Mesendoderm (in vitro differentiated cells): ENCODE measurements around the gene FYTTD1.

Source experiments
- DNase-seq: peaks from one replicate; pipeline ENCODE4 v3.0.0; 2013
- H2AK5ac ChIP-seq: 2 replicates; pipeline ENCODE4 v1.6.1; 2013; ENCODE audit warnings: low read length, inconsistent platforms
- H2BK120ac ChIP-seq: 2 replicates; pipeline ENCODE4 v1.6.1; 2013; ENCODE audit warnings: low read depth, mild to moderate bottlenecking, low read length, moderate library complexity, mixed read lengths
- H2BK15ac ChIP-seq: replicated peaks from 2 replicates; pipeline ENCODE4 v1.6.1; 2013; ENCODE audit warnings: low read depth, mild to moderate bottlenecking, moderate library complexity
- H2BK5ac ChIP-seq: 2 replicates; pipeline ENCODE4 v1.6.1; 2013; ENCODE audit warnings: low read length, inconsistent platforms
- H3K18ac ChIP-seq: 2 replicates; pipeline ENCODE4 v1.6.1; 2013; ENCODE audit warnings: mild to moderate bottlenecking, low read length, mixed read lengths
- H3K23ac ChIP-seq: one replicate; pipeline ENCODE4 v1.6.1; 2013; ENCODE audit warnings: low read length
- H3K27ac ChIP-seq: 2 replicates; pipeline ENCODE4 v1.5.1; 2013; ENCODE audit warnings: low read depth, mild to moderate bottlenecking, inconsistent platforms, low read length, moderate library complexity
- H3K27me3 ChIP-seq: 2 replicates; pipeline ENCODE4 v1.6.1; 2013; ENCODE audit warnings: low read length, control low read depth, mild to moderate bottlenecking, inconsistent platforms; ENCODE audit not compliant: insufficient read depth, poor library complexity
- H3K36me3 ChIP-seq: 2 replicates; pipeline ENCODE4 v1.6.1; 2013; ENCODE audit warnings: low read length, inconsistent platforms; ENCODE audit not compliant: control insufficient read depth, insufficient read depth
- H3K4ac ChIP-seq: one replicate; pipeline ENCODE4 v1.6.1; 2013; ENCODE audit warnings: low read depth, mild to moderate bottlenecking, low read length, moderate library complexity
- H3K4me1 ChIP-seq: 2 replicates; pipeline ENCODE4 v1.6.1; 2013; ENCODE audit warnings: low read depth, low read length, inconsistent platforms; ENCODE audit not compliant: control insufficient read depth
- H3K4me2 ChIP-seq: 2 replicates; pipeline ENCODE4 v1.6.1; 2013; ENCODE audit warnings: low read length
- H3K4me3 ChIP-seq: 2 replicates; pipeline ENCODE4 v1.5.1; 2013; ENCODE audit warnings: mild to moderate bottlenecking, low read length
- H3K56ac ChIP-seq: one replicate; pipeline ENCODE4 v1.6.1; 2013; ENCODE audit warnings: low read length
- H3K79me1 ChIP-seq: 2 replicates; pipeline ENCODE4 v1.6.1; 2013; ENCODE audit warnings: low read length, inconsistent platforms
- H3K79me2 ChIP-seq: 2 replicates; pipeline ENCODE4 v1.6.1; 2013; ENCODE audit warnings: mild to moderate bottlenecking, low read length; ENCODE audit not compliant: control insufficient read depth, insufficient read depth
- H3K9ac ChIP-seq: 2 replicates; pipeline ENCODE4 v1.6.1; 2013; ENCODE audit warnings: low read length, inconsistent platforms
- H4K5ac ChIP-seq: one replicate; pipeline ENCODE4 v1.6.1; 2013; ENCODE audit warnings: low read length
- H4K8ac ChIP-seq: one replicate; pipeline ENCODE4 v1.6.1; 2013; ENCODE audit warnings: low read depth, mild to moderate bottlenecking, control low read depth, low read length, moderate library complexity
- whole genome bisulfite sequencing: extraction: QIAGEN DNeasy Blood & Tissue Kit; methylation state at CpG from one replicate; pipeline ENCODE4 v1.1.7; 2013; ENCODE audit warnings: low lambda C conversion rate, missing lambda C conversion rate; ENCODE audit not compliant: insufficient coverage; ENCODE audit errors: extremely low coverage; 5-methylcytosine and 5-hydroxymethylcytosine counted together

FYTTD1 gene

DNA sequence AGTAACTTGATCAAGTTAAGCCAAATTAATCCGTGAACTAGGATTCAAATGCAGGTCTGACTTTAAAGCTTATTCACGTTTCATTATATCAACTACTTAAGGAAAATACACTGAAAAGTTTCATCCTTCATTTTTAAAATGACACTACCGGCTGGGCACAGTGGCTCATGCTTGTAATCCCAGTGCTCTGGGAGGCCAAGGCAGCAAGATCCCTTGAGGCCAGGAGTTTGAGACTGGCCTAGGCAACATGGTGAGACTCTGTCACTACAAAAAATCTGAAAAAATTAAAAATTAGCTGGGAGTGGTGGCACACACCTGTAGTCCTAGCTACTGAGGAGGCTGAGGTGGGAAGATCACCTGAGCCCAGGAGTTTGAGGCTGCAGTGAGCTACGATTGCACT lies 16.6 kb upstream of the FYTTD1 start:
- H3K4me3 ChIP-seq: no peak overlapping the region
- WGBS: no CpG with 5 or more reads among the region's 4 CpGs

DNA sequence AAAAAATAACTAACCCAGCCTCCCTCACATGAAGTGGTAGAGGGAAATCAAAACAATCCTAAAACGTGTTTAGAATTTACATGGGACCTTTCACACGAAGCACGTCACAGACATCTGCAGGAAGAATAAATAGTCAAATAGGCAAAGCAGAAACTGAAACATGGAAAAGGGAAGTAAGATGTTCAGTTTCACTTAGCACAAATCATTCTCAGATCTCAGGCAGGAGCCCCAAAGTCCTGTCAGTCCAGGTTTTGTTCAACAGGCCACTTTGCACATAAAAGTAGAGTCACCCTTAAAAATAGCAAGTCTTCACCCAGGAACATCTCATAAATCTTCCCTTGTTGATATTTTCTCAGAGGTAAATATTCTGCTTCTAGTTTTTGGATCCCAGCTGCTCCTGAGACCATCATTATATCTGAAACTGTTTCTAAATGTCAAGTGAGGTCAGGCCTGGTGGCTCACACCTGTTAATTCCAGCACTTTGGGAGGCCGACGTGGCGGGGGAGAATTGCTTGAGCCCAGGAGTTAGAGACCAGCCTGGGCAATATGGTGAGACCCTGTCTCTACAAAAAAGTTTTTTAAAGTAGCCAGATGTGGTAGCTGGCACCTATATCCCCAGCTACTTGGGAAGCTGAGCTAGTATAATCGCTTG lies 14.9 kb upstream of the FYTTD1 start:
- no peaks in the 10 kb centered on the region for H3K79me2 ChIP-seq
- no peak overlapping the region for H3K9ac ChIP-seq
- WGBS: no CpG with 5 or more reads among the region's 7 CpGs
- no peak overlapping the region for H3K23ac ChIP-seq
- no peak overlapping the region for H3K27ac ChIP-seq
- H2AK5ac ChIP-seq: no peak overlapping the region
- H3K36me3 ChIP-seq: no peaks in the 10 kb centered on the region
- H4K5ac ChIP-seq: no peak overlapping the region
- no peak overlapping the region for H2BK15ac ChIP-seq
- H4K8ac ChIP-seq: no peak overlapping the region
- no peak for DNase-seq
- H3K4me3 ChIP-seq: no peak overlapping the region
- H3K4me2 ChIP-seq: no peak overlapping the region
- peaks cover 2% of the 10 kb centered on the region for H3K79me1 ChIP-seq
- H3K18ac ChIP-seq: no peak overlapping the region
- no peak overlapping the region for H2BK5ac ChIP-seq
- H3K27me3 ChIP-seq: no peaks in the 10 kb centered on the region
- H2BK120ac ChIP-seq: no peak overlapping the region
- H3K56ac ChIP-seq: no peak overlapping the region
- H3K4me1 ChIP-seq: peaks cover 2% of the 10 kb centered on the region
- H3K4ac ChIP-seq: no peak overlapping the region

More for the DNA sequence above, 16.6 kb upstream of the FYTTD1 start:
- no peak overlapping the region for H3K27ac ChIP-seq
- H3K9ac ChIP-seq: no peak overlapping the region
- H2BK15ac ChIP-seq: no peak overlapping the region
- no peaks in the 10 kb centered on the region for H3K79me2 ChIP-seq
- no peak overlapping the region for H3K56ac ChIP-seq
- no peak for DNase-seq
- H3K4ac ChIP-seq: no peak overlapping the region
- no peak overlapping the region for H3K18ac ChIP-seq
- H4K5ac ChIP-seq: no peak overlapping the region
- H3K79me1 ChIP-seq: peaks cover 2% of the 10 kb centered on the region
- no peak overlapping the region for H3K23ac ChIP-seq
- no peak overlapping the region for H2AK5ac ChIP-seq
- H4K8ac ChIP-seq: no peak overlapping the region
- no peaks in the 10 kb centered on the region for H3K27me3 ChIP-seq
- H2BK120ac ChIP-seq: no peak overlapping the region
- H3K36me3 ChIP-seq: no peaks in the 10 kb centered on the region
- peaks cover 2% of the 10 kb centered on the region for H3K4me1 ChIP-seq
- H3K4me2 ChIP-seq: no peak overlapping the region
- no peak overlapping the region for H2BK5ac ChIP-seq

DNA sequence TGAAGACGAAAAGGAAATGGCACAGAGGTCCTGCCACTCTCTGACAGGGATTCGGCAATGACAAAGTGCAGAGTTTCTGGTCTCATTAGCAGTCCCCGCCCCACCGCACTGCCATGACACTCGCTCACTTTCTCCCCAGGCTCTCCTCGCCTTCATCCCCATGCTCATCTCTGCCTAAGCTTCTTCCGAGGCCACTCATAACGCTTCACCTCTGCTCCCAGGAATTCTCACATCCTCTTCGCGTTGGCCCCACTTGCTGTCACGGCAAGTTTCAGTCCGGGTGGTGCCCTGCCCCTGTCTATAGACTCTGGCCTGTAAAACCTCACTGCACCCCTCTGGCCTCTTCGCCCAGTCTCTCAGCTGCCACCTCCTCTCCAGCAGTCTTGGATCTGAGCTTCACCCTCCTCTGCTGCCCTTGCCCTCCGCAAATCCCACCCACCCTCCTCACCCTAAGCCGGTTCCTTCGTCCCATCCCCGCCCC lies 13.6 kb upstream of the FYTTD1 start:
- Histone ChIP-seq H3K4me3 (peak overlapping the region; percentile 83), H3K27me3 (no peaks in the 10 kb centered on the region), H3K56ac (peak overlapping the region; percentile 78), H3K4ac (no peak overlapping the region), H2BK15ac (no peak overlapping the region), H2BK5ac (no peak overlapping the region), H3K27ac (no peak overlapping the region), H2BK120ac (no peak overlapping the region), H3K9ac (peak overlapping the region; percentile 72), H3K79me1 (peaks cover 2% of the 10 kb centered on the region), H3K4me1 (peaks cover 2% of the 10 kb centered on the region), H3K79me2 (no peaks in the 10 kb centered on the region), H2AK5ac (no peak overlapping the region), H3K36me3 (no peaks in the 10 kb centered on the region), H3K18ac (no peak overlapping the region), H3K23ac (no peak overlapping the region), H4K5ac (no peak overlapping the region), H4K8ac (no peak overlapping the region), H3K4me2 (peak overlapping the region; percentile 98)
- peak; percentile 69 for DNase-seq
- no CpG with 5 or more reads among the region's 17 CpGs for WGBS

DNA sequence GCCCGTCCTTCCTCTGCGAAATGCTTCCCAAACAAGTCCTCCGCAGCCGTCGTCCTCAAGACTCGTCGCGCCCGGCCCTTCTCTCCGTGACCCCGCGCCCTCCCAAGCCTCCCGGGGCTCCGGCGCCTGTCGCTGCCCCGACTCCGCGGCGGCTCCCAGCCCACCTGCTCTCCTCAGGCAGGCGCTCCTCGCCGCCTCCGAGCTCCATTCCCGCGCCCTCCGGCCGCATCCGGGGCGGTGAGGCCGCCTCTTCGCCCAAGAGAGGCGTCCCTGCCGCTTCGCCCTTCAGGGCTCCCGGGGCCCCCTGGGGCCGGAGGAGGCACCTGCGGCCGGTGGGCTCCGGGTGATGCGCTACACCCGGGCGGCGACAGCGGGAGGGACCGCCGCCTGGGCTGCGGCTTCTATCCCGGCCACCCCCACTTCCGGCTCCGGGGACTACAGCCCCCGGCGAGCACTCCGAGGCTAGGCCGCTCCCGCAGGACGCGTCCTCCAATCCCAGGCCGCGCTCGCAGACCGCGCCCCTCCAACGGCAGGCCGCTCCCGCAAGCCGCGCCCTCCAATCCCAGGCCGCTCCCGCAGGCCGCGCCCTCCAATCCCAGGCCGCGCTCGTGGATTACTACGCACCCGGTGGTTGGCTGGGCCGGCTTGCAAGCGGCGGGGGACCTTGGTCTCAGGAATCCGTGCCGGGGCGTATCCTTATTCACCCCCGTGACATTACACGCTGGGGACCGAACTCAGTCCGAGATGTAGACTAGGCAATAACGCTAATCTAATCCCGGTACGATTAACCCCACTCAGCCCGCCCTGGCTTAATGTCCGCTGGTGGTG lies 13.0 kb upstream of the FYTTD1 start, which contains the start of gene RUBCN:
Gene RUBCN, minus strand, starts transcription at position 414 of the 828 bp plus-strand sequence. Its CDS starts 185 bp downstream, at position 229.
- peak within 1 kb of the TSS; percentile 77 for H4K8ac ChIP-seq
- H3K9ac ChIP-seq: peak within 1 kb of the TSS; percentile 85
- no peak within 1 kb of the TSS for H2AK5ac ChIP-seq
- H2BK5ac ChIP-seq: no peak within 1 kb of the TSS
- no peak within 1 kb of the TSS for H2BK120ac ChIP-seq
- no peaks in the 10 kb centered on the region for H3K79me2 ChIP-seq
- no peak within 1 kb of the TSS for H2BK15ac ChIP-seq
- peak within 1 kb of the TSS; percentile 99 for H3K4me2 ChIP-seq
- H3K56ac ChIP-seq: peak within 1 kb of the TSS; percentile 93
- no peak within 1 kb of the TSS for H3K23ac ChIP-seq
- H3K27me3 ChIP-seq: no peaks in the 10 kb centered on the region
- no peak within 1 kb of the TSS for H4K5ac ChIP-seq
- H3K27ac ChIP-seq: no peak within 1 kb of the TSS
- H3K4me3 ChIP-seq: peak within 1 kb of the TSS; percentile 83
- H3K36me3 ChIP-seq: no peaks in the 10 kb centered on the region
- no CpG with 5 or more reads among the region's 92 CpGs for WGBS
- H3K79me1 ChIP-seq: peaks cover 2% of the 10 kb centered on the region
- H3K4me1 ChIP-seq: peaks cover 2% of the 10 kb centered on the region
- H3K4ac ChIP-seq: no peak within 1 kb of the TSS
- peak; percentile 98 for DNase-seq
- H3K18ac ChIP-seq: peak within 1 kb of the TSS; percentile 61

DNA sequence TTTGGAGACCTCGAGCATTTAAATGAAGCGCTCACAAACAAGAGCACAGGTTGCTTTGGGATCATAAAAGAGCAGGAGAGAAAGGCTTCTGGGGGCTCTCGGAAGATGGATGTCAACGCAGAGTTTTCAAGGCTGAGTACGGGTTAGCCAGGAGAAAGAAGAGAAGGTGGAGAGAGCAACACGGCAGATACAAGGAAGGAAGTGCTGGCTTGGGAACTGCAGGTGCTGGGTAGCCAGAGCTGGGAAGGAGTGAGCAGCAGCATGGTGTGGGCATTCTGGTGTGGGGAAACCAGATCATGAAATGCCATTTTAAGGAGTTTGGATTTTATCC lies 12.4 kb upstream of the FYTTD1 start:
- Histone ChIP-seq H3K27ac (no peak overlapping the region), H2BK5ac (no peak overlapping the region), H3K9ac (peak overlapping the region; percentile 85), H4K5ac (no peak overlapping the region), H3K36me3 (no peaks in the 10 kb centered on the region), H4K8ac (peak overlapping the region; percentile 77), H3K79me1 (peaks cover 2% of the 10 kb centered on the region), H3K79me2 (no peaks in the 10 kb centered on the region), H3K4me1 (peaks cover 2% of the 10 kb centered on the region), H3K23ac (no peak overlapping the region), H3K4me3 (peak overlapping the region; percentile 36), H3K4me2 (peak overlapping the region; percentile 99), H3K27me3 (no peaks in the 10 kb centered on the region), H2AK5ac (no peak overlapping the region), H2BK15ac (no peak overlapping the region), H3K56ac (peak overlapping the region; percentile 93), H2BK120ac (no peak overlapping the region), H3K18ac (peak overlapping the region; percentile 61), H3K4ac (no peak overlapping the region)
- WGBS: no CpG with 5 or more reads among the region's 6 CpGs
- no peak for DNase-seq
